GM12874 (cell line): ENCODE data around the gene GFI1B.

Experiments
- TF ChIP-seq, protein P1 (sequence below): IDR thresholded peaks from 2 replicates; pipeline ENCODE4 v1.5.1; 2011; ENCODE audit warnings: low read depth, mild to moderate bottlenecking, control low read depth, low read length, moderate library complexity; ENCODE audit not compliant: insufficient read depth

Gene GFI1B

GRCh38 chr9:132944294-132945185 lies 34.0 kb upstream of the GFI1B start, which contains the start of gene TSC1:
Gene TSC1 (minus strand): TSS chr9:132944616. CDS start chr9:132928872, 15,744 bp downstream.
- TF ChIP-seq, protein P1, sequence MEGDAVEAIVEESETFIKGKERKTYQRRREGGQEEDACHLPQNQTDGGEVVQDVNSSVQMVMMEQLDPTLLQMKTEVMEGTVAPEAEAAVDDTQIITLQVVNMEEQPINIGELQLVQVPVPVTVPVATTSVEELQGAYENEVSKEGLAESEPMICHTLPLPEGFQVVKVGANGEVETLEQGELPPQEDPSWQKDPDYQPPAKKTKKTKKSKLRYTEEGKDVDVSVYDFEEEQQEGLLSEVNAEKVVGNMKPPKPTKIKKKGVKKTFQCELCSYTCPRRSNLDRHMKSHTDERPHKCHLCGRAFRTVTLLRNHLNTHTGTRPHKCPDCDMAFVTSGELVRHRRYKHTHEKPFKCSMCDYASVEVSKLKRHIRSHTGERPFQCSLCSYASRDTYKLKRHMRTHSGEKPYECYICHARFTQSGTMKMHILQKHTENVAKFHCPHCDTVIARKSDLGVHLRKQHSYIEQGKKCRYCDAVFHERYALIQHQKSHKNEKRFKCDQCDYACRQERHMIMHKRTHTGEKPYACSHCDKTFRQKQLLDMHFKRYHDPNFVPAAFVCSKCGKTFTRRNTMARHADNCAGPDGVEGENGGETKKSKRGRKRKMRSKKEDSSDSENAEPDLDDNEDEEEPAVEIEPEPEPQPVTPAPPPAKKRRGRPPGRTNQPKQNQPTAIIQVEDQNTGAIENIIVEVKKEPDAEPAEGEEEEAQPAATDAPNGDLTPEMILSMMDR, result no peak

GRCh38 chr9:132945186-132946130 lies 33.0 kb upstream of the GFI1B start:
- TF ChIP-seq, protein P1, result no peak

GRCh38 chr9:132946211-132946610 lies 32.3 kb upstream of the GFI1B start:
- TF ChIP-seq, protein P1, result no peak

- TF ChIP-seq, protein P1, result no peak
Measured at GRCh38 chr9:132946631-132947295, 31.7 kb upstream of the GFI1B start.

DNA sequence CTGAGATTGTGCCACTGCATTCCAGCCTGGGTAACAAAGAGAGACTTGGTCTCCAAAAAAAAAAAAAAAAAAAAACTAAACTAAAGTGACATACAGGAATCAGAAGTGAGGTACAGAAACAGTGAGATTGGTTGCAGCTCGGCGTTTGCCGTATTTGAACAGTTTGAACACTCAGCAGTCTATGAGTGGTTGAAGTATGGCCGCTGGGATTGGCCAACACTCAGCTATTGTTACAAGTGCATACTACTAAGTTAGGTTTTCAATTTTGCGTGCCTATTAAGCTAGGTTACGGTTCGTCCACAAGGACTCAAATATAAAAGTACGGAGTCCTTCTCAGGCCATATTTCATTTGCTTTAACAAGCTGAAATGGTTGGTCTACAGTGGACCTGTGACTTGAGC lies 30.7 kb upstream of the GFI1B start:
- TF ChIP-seq, protein P1, result no peak

GRCh38 chr9:132948482-132949050 lies 29.9 kb upstream of the GFI1B start:
- TF ChIP-seq, protein P1, result no peak
